ENCODE results near the gene KLHL41. TPM values are rescaled to one million over a fixed set of nuclear protein-coding genes. Genes with fewer than 3 reads are reported as not detected.

The KLHL41 gene
- total RNA-seq, 1 experiment from 2014 or later: 0.15 TPM

- CTCF ChIA-PET: interaction anchor here (0.9 kb wide), 1 partner anchor 13 kb away, joined by 3 read pairs; no protein-coding TSS in a partner anchor
- intact Hi-C loops (cut with micrococcal nuclease): no loop called here
- RAD21 ChIA-PET (ENCODE audit: low non-redundant PET in 1 of 2, low total read pairs in 2 of 2, uncharacterized antibody in 2 of 2, unreplicated experiment in 2 of 2): no interaction called here
- Histone ChIP-seq H3K27me3 (ENCODE audit: insufficient read depth, low read length) (no peaks in the 10 kb centered on the region), H4K20me1 (ENCODE audit: insufficient read depth) (no peaks in the 10 kb centered on the region), H3K4me1 (ENCODE audit: control insufficient read depth in 1 of 2, insufficient read depth in 2 of 2, low read length in 2 of 2) (no peaks in the 10 kb centered on the region), H2AFZ (ENCODE audit: low read depth, low read length, poor library complexity, severe bottlenecking) (peak overlapping the region; percentile 13), H3K27ac (ENCODE audit: low read depth, low read length) (no peak overlapping the region), H3K9ac (ENCODE audit: low read length) (no peak overlapping the region), H3K4me2 (ENCODE audit: low read length) (no peak overlapping the region), H3K36me3 (ENCODE audit: control insufficient read depth in 1 of 2, insufficient read depth in 2 of 2, low read length in 2 of 2) (no peaks in the 10 kb centered on the region), H3K79me2 (ENCODE audit: insufficient read depth, low read length) (no peaks in the 10 kb centered on the region), H3K9me3 (ENCODE audit: control insufficient read depth in 1 of 2, insufficient read depth in 1 of 2, low read depth in 1 of 2, low read length in 2 of 2) (no peaks in the 10 kb centered on the region), H3K9me2 (ENCODE audit: insufficient read depth) (no peaks in the 10 kb centered on the region), H3K4me3 (replicated peaks in 1 of 2; ENCODE audit: low read depth in 1 of 2, low read length in 2 of 2) (no peak overlapping the region)
- DNase-seq (ENCODE audit: low read depth, low spot score) (no peak), ATAC-seq (no peak)
- no TSS peak for BruUV-seq (replicated peaks)
- POLR2A ChIA-PET: no interaction called here
- no peak for TF ChIP-seq EZH2 (IDR thresholded peaks at IDR 0.05)
- TF ChIP-seq POLR2A (IDR thresholded peaks at IDR 0.05; ENCODE audit: borderline replicate concordance, extremely low read depth, insufficient read depth, insufficient read length): no peak
- TF ChIP-seq ZFX (IDR thresholded peaks at IDR 0.05): no peak
- no peak for TF ChIP-seq ELF1 (IDR thresholded peaks at IDR 0.05; ENCODE audit: borderline replicate concordance, low read depth)
- TF ChIP-seq YY1 (IDR thresholded peaks at IDR 0.05; ENCODE audit: extremely low read depth, insufficient replicate concordance, low read depth, low read length): no peak
- TF ChIP-seq SIN3A (IDR thresholded peaks at IDR 0.05; ENCODE audit: low read depth): no peak
- no peak for TF ChIP-seq JUND (IDR thresholded peaks at IDR 0.05)
- TF ChIP-seq ZNF274 (IDR thresholded peaks at IDR 0.05; ENCODE audit: low read depth, low read length): no peak
- no peak for TF ChIP-seq REST (IDR thresholded peaks at IDR 0.05; ENCODE audit: low read depth)
- TF ChIP-seq EZH2phosphoT487 (IDR thresholded peaks at IDR 0.05; ENCODE audit: borderline replicate concordance): no peak
- no peak for TF ChIP-seq MAX (IDR thresholded peaks at IDR 0.05)
- no peak for TF ChIP-seq RAD21 (IDR thresholded peaks at IDR 0.05; ENCODE audit: low read depth)
- TF ChIP-seq EGR1 (IDR thresholded peaks at IDR 0.05; ENCODE audit: low read depth): no peak
- no peak for TF ChIP-seq ATF3 (IDR thresholded peaks at IDR 0.05)
- no peak for TF ChIP-seq POLR2AphosphoS5 (IDR thresholded peaks at IDR 0.05; ENCODE audit: low read depth, low read length)
- no peak for TF ChIP-seq CTCF (IDR thresholded peaks at IDR 0.05 in 2 of 3, conservative IDR thresholded peaks at IDR 0.05 in 1 of 3; ENCODE audit: borderline replicate concordance in 1 of 3, insufficient read depth in 1 of 3, low read depth in 2 of 3, low read length in 2 of 3)
- no peak for TF ChIP-seq CBX3 (IDR thresholded peaks at IDR 0.05; ENCODE audit: low read depth)
- TF ChIP-seq TCF7L2 (IDR thresholded peaks at IDR 0.05; ENCODE audit: borderline replicate concordance, extremely low read depth, insufficient read depth, insufficient read length): no peak
- TF ChIP-seq FOSL1 (IDR thresholded peaks at IDR 0.05; ENCODE audit: low read depth): no peak
Observed at GRCh38 chr2:169464882-169465281, 44.6 kb upstream of the KLHL41 start.

All from HCT116 (cell line).